Prostate gland (tissue), 2 donors: Measurements from ENCODE around the gene B4GALT1. TPM values are rescaled to one million over a fixed set of nuclear protein-coding genes. Genes with fewer than 3 reads are reported as not detected.

Source experiments
- DNase-seq: peaks from one replicate; pipeline ENCODE4 v3.0.0-alpha.2; 2019; ENCODE audit warnings: low spot score
- H3K27ac ChIP-seq, 2 donors: fragments of 200-600 bp; sonication (generic); 2 replicates each; pipeline ENCODE4 v1.5.1; 2017 to 2019
- H3K27me3 ChIP-seq: fragments of 200-600 bp; sonication (generic); replicated peaks from 2 replicates; pipeline ENCODE4 v1.5.1; 2019; ENCODE audit not compliant: insufficient read depth
- H3K36me3 ChIP-seq, 2 donors: fragments of 200-600 bp; sonication (generic); 1 replicate in 1 of 2; 2 replicates in 1 of 2; pipeline versions ENCODE4 v1.5.1 to v1.8.1; 2017 to 2019
- H3K4me1 ChIP-seq: fragments of 200-600 bp; sonication (generic); replicated peaks from 2 replicates; pipeline ENCODE4 v1.5.1; 2019
- H3K4me3 ChIP-seq, 2 donors: fragments of 200-600 bp; sonication (generic); 2 replicates each; pipeline ENCODE4 v1.5.1; 2017 to 2019
- H3K9me3 ChIP-seq: fragments of 200-600 bp; sonication (generic); 2 replicates; pipeline ENCODE4 v1.5.1; 2017
- POLR2A ChIP-seq: fragments of 450-650 bp; IDR thresholded peaks from one replicate; pipeline ENCODE4 v1.6.1; 2016; ENCODE audit warnings: antibody characterized with exemption, mild to moderate bottlenecking
- POLR2AphosphoS5 ChIP-seq: sonication (generic); formaldehyde crosslinking; IDR thresholded peaks from one replicate; pipeline ENCODE4 v1.6.1; 2017; ENCODE audit warnings: antibody characterized with exemption
- WGBS: methylation state at CpG from one replicate; pipeline ENCODE4 v1.1.5; 2018; 5-methylcytosine and 5-hydroxymethylcytosine counted together
- intact Hi-C: fragments of 100-400 bp; cut with DNase I; formaldehyde crosslinking; loops from one replicate; pipeline ENCODE4 v1.14.2; 2022
- small RNA-seq, 2 donors: library from RNA; depleted of rRNA; stranded (forward); fragments of <200 nt; gene quantifications; one replicate each; pipeline ENCODE3, GENCODE V24; 2016
- total RNA-seq, 2 donors: library from RNA; depleted of rRNA; stranded (reverse); fragments of >200 nt; gene quantifications; one replicate each; pipeline ENCODE4 v1.1.0, GENCODE V29; 2016
- TF ChIP-seq, protein P1 (sequence below), 4 experiments: fragments of 200-600 bp in 2 of 4; fragments of 450-650 bp in 2 of 4; sonication (generic) in 2 of 4; IDR thresholded peaks; 1 replicate in 3 of 4; 2 replicates in 1 of 4; pipeline ENCODE4 v1.5.1; 2016 to 2019; ENCODE audit warnings: antibody characterized with exemption in 4 of 4, mild to moderate bottlenecking in 2 of 4, moderate library complexity in 2 of 4

Gene B4GALT1
- total RNA-seq, 2 donors from 2014 or later, result 153 to 185 TPM

DNA sequence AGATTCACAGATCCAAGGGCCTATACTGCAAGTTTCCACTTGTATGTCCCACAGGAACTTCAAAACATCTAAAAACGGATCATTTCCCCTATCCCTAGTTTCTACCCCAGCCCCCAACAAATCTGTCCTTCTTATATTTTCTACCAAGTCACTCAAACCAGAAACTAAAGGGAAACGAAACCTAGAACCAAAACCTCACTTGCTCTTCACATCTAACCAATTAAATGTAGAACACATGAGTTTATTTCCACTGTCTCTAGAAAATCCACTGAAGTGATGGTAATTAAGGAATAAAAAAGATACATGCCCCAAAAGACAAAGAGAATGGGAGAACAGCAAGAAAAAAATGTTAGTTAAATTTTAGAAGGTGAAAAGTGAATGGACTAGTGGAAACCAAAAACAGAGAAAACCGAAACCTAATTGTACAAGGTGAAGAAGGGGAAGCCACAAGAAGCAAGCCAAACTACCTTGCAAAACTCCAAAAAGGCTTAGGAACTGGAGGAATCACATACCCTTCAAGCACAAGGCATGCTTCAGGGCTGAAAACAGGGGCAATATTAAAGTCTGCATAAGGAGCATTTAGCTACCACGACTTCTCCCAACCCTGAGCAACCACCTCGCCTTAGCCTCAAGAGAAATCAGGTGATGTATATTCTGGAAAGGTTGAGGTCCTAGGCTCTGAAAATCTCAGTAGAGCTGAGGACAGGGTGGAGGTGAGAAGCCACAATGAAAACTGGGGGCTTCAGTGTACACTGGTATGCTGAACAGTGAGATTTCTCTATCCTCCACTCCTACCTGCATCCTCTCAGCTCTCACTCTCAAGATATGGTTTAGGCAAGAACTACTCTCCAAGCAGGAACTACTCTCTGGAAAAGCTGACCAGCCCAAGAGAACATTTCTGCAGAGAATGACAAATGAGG, 101.7 kb downstream of the B4GALT1 start:
- Histone ChIP-seq H3K27ac (no peak overlapping the region), H3K4me3 (no peak overlapping the region), H3K9me3 (no peaks in the 10 kb centered on the region), H3K36me3 (peaks cover 6 to 12% of the 10 kb centered on the region in 2 donors), H3K4me1 (peaks cover 4% of the 10 kb centered on the region), H3K27me3 (no peaks in the 10 kb centered on the region)
- 90% methylated on average over 5 of the region's 5 CpGs for WGBS
- no peak for DNase-seq
- intact Hi-C loops, result no loop called here
- TF ChIP-seq POLR2A, result no peak
- TF ChIP-seq POLR2AphosphoS5, result no peak
- TF ChIP-seq, protein P1, sequence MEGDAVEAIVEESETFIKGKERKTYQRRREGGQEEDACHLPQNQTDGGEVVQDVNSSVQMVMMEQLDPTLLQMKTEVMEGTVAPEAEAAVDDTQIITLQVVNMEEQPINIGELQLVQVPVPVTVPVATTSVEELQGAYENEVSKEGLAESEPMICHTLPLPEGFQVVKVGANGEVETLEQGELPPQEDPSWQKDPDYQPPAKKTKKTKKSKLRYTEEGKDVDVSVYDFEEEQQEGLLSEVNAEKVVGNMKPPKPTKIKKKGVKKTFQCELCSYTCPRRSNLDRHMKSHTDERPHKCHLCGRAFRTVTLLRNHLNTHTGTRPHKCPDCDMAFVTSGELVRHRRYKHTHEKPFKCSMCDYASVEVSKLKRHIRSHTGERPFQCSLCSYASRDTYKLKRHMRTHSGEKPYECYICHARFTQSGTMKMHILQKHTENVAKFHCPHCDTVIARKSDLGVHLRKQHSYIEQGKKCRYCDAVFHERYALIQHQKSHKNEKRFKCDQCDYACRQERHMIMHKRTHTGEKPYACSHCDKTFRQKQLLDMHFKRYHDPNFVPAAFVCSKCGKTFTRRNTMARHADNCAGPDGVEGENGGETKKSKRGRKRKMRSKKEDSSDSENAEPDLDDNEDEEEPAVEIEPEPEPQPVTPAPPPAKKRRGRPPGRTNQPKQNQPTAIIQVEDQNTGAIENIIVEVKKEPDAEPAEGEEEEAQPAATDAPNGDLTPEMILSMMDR (IDR thresholded peaks at IDR 0.05), result no peak

Small RNAs within 50 kb of the gene (small RNA-seq; reads per million reads assigned to genes)
- gene RNU4ATAC15P, result 0 reads per million in 2 donors

Other genes starting within 250 kb of the B4GALT1 start
- gene APTX, start 165.7 kb downstream of the B4GALT1 start, total RNA-seq, result 10 to 100 TPM; 23.2 to 34.8 TPM
- 100 to 1,000 TPM in 1 of 2 donors, 10 to 100 TPM in 1; 99.4 to 116 TPM for gene DNAJA1, start 142.1 kb downstream of the B4GALT1 start, total RNA-seq
- gene SMU1, start 90.7 kb downstream of the B4GALT1 start, total RNA-seq, result 10 to 100 TPM; 18.4 to 19.1 TPM
- gene SPINK4, start 72.8 kb upstream of the B4GALT1 start, total RNA-seq, result not detected
- gene BAG1, start 97.4 kb upstream of the B4GALT1 start, total RNA-seq, result 100 to 1,000 TPM in 1 of 2 donors, 10 to 100 TPM in 1; 94.9 to 112 TPM
- gene CHMP5, start 97.7 kb upstream of the B4GALT1 start, total RNA-seq, result 10 to 100 TPM; 48.8 to 84.2 TPM
- gene NFX1, start 123.2 kb upstream of the B4GALT1 start, total RNA-seq, result 10 to 100 TPM; 30.8 to 39.5 TPM
- gene AQP7, start 235.2 kb upstream of the B4GALT1 start, total RNA-seq, result 1 to 10 TPM in 1 of 2 donors, not detected in 1; 6.4 TPM